H1 (cell line): Measurements from ENCODE around the gene PPP3R2. TPM values are rescaled to one million over a fixed set of nuclear protein-coding genes. Genes with fewer than 3 reads are reported as not detected.

Experiments
- CTCF ChIA-PET: fragments of 300-600 bp; sonication (Branson Sonifier 250); formaldehyde crosslinking; loops from one replicate; lab custom pipeline; 2021; ENCODE audit not compliant: partially characterized antibody; lab: Charles Lee
- POLR2A ChIA-PET: fragments of 300-600 bp; sonication (Branson Sonifier 250); formaldehyde crosslinking; loops from one replicate; lab custom pipeline; 2021; ENCODE audit warnings: inconsistent platforms; ENCODE audit not compliant: partially characterized antibody; lab: Charles Lee
- DNase-seq, 2 experiments: peaks; one replicate each; pipeline versions ENCODE4 v3.0.0 to v3.0.0-alpha.2; 2010 to 2022; ENCODE audit warnings: low spot score in 2 of 2, low read depth in 1 of 2, mixed read lengths in 1 of 2
- FAIRE-seq: peaks from 2 replicates; lab custom pipeline; 2011; peaks lifted over from hg19 to GRCh38; lab: Jason Lieb, UNC
- H2AFZ ChIP-seq: 2 replicates; pipeline ENCODE4 v1.8.1; 2012; ENCODE audit warnings: low read length, inconsistent platforms
- H2AK5ac ChIP-seq: 2 replicates; pipeline ENCODE4 v1.6.1; 2013; ENCODE audit warnings: low read depth, low read length
- H2BK120ac ChIP-seq: replicated peaks from 2 replicates; pipeline ENCODE3; 2013; ENCODE audit warnings: low read depth, low read length, inconsistent platforms
- H2BK12ac ChIP-seq: 2 replicates; pipeline ENCODE4 v1.6.1; 2013; ENCODE audit warnings: low read depth, low read length
- H2BK15ac ChIP-seq: 2 replicates; pipeline ENCODE4 v1.6.1; 2013; ENCODE audit warnings: low read length
- H2BK20ac ChIP-seq: 2 replicates; pipeline ENCODE4 v1.6.1; 2013; ENCODE audit warnings: low read length
- H2BK5ac ChIP-seq: 2 replicates; pipeline ENCODE4 v1.6.1; 2013; ENCODE audit warnings: low read depth, low read length
- H3K14ac ChIP-seq: 2 replicates; pipeline ENCODE4 v1.6.1; 2013; ENCODE audit warnings: inconsistent platforms; ENCODE audit not compliant: insufficient read length
- H3K18ac ChIP-seq: 2 replicates; pipeline ENCODE4 v1.6.1; 2013; ENCODE audit warnings: low read length; ENCODE audit errors: extremely low read depth
- H3K23ac ChIP-seq: 2 replicates; pipeline ENCODE4 v1.6.1; 2013; ENCODE audit warnings: inconsistent platforms; ENCODE audit not compliant: insufficient read length
- H3K23me2 ChIP-seq: 2 replicates; pipeline ENCODE4 v1.6.1; 2013; ENCODE audit warnings: low read depth, low read length
- H3K27ac ChIP-seq: 2 replicates; pipeline ENCODE4 v1.6.1; 2011; ENCODE audit warnings: low read depth, low read length, inconsistent platforms
- H3K27me3 ChIP-seq, 4 experiments: replicated peaks in 1 of 4; 1 replicate in 1 of 4; 2 replicates in 3 of 4; pipeline versions ENCODE4 v1.6.1 to v1.8.1; 2011 to 2013; ENCODE audit warnings: low read length in 3 of 4, mild to moderate bottlenecking in 3 of 4, inconsistent platforms in 2 of 4, mixed read lengths in 2 of 4, moderate library complexity in 1 of 4; ENCODE audit not compliant: control insufficient read depth in 3 of 4, insufficient read depth in 3 of 4; ENCODE audit errors: extremely low read depth in 1 of 4
- H3K36me3 ChIP-seq, 4 experiments: 2 replicates each; pipeline versions ENCODE4 v1.6.1 to v1.8.1; 2011 to 2013; ENCODE audit warnings: mild to moderate bottlenecking in 4 of 4, low read length in 3 of 4, moderate library complexity in 2 of 4, control low read depth in 1 of 4, inconsistent platforms in 1 of 4; ENCODE audit not compliant: insufficient read depth in 4 of 4, control insufficient read depth in 2 of 4
- H3K4ac ChIP-seq: replicated peaks from 2 replicates; pipeline ENCODE3; 2013; ENCODE audit warnings: low read length, low read depth, mixed read lengths, inconsistent platforms; ENCODE audit not compliant: insufficient read length
- H3K4me1 ChIP-seq, 4 experiments: replicated peaks in 1 of 4; 1 replicate in 1 of 4; 2 replicates in 3 of 4; pipeline versions ENCODE4 v1.6.1 to v1.8.1; 2011 to 2013; ENCODE audit warnings: low read length in 3 of 4, inconsistent platforms in 2 of 4, mixed read lengths in 1 of 4; ENCODE audit not compliant: insufficient read depth in 4 of 4, control insufficient read depth in 3 of 4
- H3K4me2 ChIP-seq, 2 experiments: 2 replicates each; pipeline versions ENCODE4 v1.6.1 to v1.8.1; 2011 to 2013; ENCODE audit warnings: low read depth in 2 of 2, low read length in 2 of 2, control low read depth in 1 of 2, inconsistent platforms in 1 of 2, mild to moderate bottlenecking in 1 of 2; ENCODE audit not compliant: insufficient read depth in 1 of 2
- H3K4me3 ChIP-seq, 4 experiments: fragments of 200-600, 300-600 bp in 1 of 4; sonication (generic), shearing (Covaris generic), sonication (Bioruptor Twin) in 1 of 4; 2 replicates each; pipeline versions ENCODE4 v1.5.1 to v1.8.1; 2011 to 2016; ENCODE audit warnings: low read length in 4 of 4, low read depth in 3 of 4, control low read depth in 2 of 4, inconsistent platforms in 2 of 4, mild to moderate bottlenecking in 2 of 4, mixed read lengths in 1 of 4, moderate library complexity in 1 of 4; ENCODE audit not compliant: insufficient read depth in 2 of 4; ENCODE audit errors: extremely low read depth in 1 of 4
- H3K56ac ChIP-seq: replicated peaks from 2 replicates; pipeline ENCODE3; 2013; ENCODE audit warnings: low read depth, mild to moderate bottlenecking, mixed read lengths, low read length, inconsistent platforms; ENCODE audit not compliant: insufficient read length
- H3K79me1 ChIP-seq: 2 replicates; pipeline ENCODE4 v1.6.1; 2013; ENCODE audit warnings: low read depth, low read length, control low read depth
- H3K79me2 ChIP-seq, 2 experiments: 2 replicates each; pipeline versions ENCODE4 v1.6.1 to v1.8.1; 2012 to 2013; ENCODE audit warnings: low read length in 2 of 2, mild to moderate bottlenecking in 2 of 2, inconsistent platforms in 1 of 2; ENCODE audit not compliant: insufficient read depth in 2 of 2, control insufficient read depth in 1 of 2
- H3K9ac ChIP-seq, 4 experiments: replicated peaks in 1 of 4; 1 replicate in 1 of 4; 2 replicates in 3 of 4; pipeline versions ENCODE4 v1.6.1 to v1.8.1; 2011 to 2013; ENCODE audit warnings: low read depth in 3 of 4, low read length in 3 of 4, control low read depth in 2 of 4, mild to moderate bottlenecking in 2 of 4, moderate library complexity in 2 of 4, inconsistent platforms in 1 of 4; ENCODE audit errors: extremely low read depth in 1 of 4
- H3K9me3 ChIP-seq, 2 experiments: 2 replicates each; pipeline versions ENCODE4 v1.6.1 to v1.8.1; 2012 to 2013; ENCODE audit warnings: mild to moderate bottlenecking in 2 of 2, moderate library complexity in 2 of 2, control low read depth in 1 of 2, inconsistent platforms in 1 of 2, low read depth in 1 of 2, low read length in 1 of 2, mixed read lengths in 1 of 2; ENCODE audit not compliant: insufficient read depth in 2 of 2
- H4K20me1 ChIP-seq, 2 experiments: replicated peaks in 1 of 2; 2 replicates each; pipeline versions ENCODE3 to v1.8.1; 2011 to 2013; ENCODE audit warnings: inconsistent platforms in 2 of 2, low read length in 2 of 2, mild to moderate bottlenecking in 1 of 2; ENCODE audit not compliant: insufficient read depth in 2 of 2, control insufficient read depth in 1 of 2
- H4K5ac ChIP-seq: 2 replicates; pipeline ENCODE4 v1.6.1; 2013; ENCODE audit warnings: low read length, low read depth, mixed read lengths, inconsistent platforms; ENCODE audit not compliant: insufficient read length
- H4K8ac ChIP-seq: 2 replicates; pipeline ENCODE4 v1.8.0; 2013; ENCODE audit warnings: mild to moderate bottlenecking, moderate library complexity, low read length, inconsistent platforms; ENCODE audit not compliant: insufficient read depth; ENCODE audit errors: extremely low read depth
- H4K91ac ChIP-seq: replicated peaks from 2 replicates; pipeline ENCODE3; 2013; ENCODE audit warnings: low read length, mixed read lengths, inconsistent platforms; ENCODE audit not compliant: insufficient read length
- ASH2L ChIP-seq: fragments of 200-600, 300-600 bp; sonication (generic); IDR thresholded peaks from one replicate; pipeline ENCODE4 v1.7.1; 2017; ENCODE audit warnings: low read length
- ATF3 ChIP-seq: IDR thresholded peaks from 2 replicates; pipeline ENCODE4 v1.6.1; 2011; ENCODE audit warnings: low read depth, mild to moderate bottlenecking, low read length; ENCODE audit not compliant: insufficient read depth
- EGR1 ChIP-seq: IDR thresholded peaks from 2 replicates; pipeline ENCODE4 v1.6.1; 2011; ENCODE audit warnings: low read depth, low read length, borderline replicate concordance
- JUND ChIP-seq: IDR thresholded peaks from 2 replicates; pipeline ENCODE4 v1.6.1; 2011; ENCODE audit warnings: mild to moderate bottlenecking, improper control_type of control experiment, low read length
- MAX ChIP-seq: IDR thresholded peaks from 2 replicates; pipeline ENCODE4 v1.6.1; 2012; ENCODE audit warnings: inconsistent platforms
- PHF8 ChIP-seq: fragments of 200-600 bp; sonication (generic); conservative IDR thresholded peaks from 2 replicates; pipeline ENCODE4 v1.7.1; 2012; ENCODE audit warnings: low read depth, mild to moderate bottlenecking, inconsistent platforms, low read length, moderate library complexity
- SAP30 ChIP-seq: fragments of 300-600 bp; sonication (generic); IDR thresholded peaks from 2 replicates; pipeline ENCODE4 v1.7.1; 2012; ENCODE audit warnings: low read length, moderate library complexity, mild to moderate bottlenecking, inconsistent platforms; ENCODE audit not compliant: insufficient read depth, insufficient replicate concordance
- SP1 ChIP-seq: IDR thresholded peaks from 2 replicates; pipeline ENCODE4 v1.6.1; 2011; ENCODE audit warnings: low read depth, low read length
- WGBS, 2 experiments: shearing (Covaris generic) in 1 of 2; methylation state at CpG; one replicate each; pipeline versions ENCODE4 v1.1.6 to v1.1.7; 2013 to 2015; ENCODE audit warnings: low lambda C conversion rate in 2 of 2, mixed read lengths in 2 of 2, inconsistent platforms in 1 of 2, low coverage in 1 of 2, missing lambda C conversion rate in 1 of 2; ENCODE audit not compliant: insufficient replicate concordance in 2 of 2, insufficient coverage in 1 of 2, insufficient read length in 1 of 2; ENCODE audit errors: extremely low coverage in 1 of 2, missing lambda C conversion rate in 1 of 2; 5-methylcytosine and 5-hydroxymethylcytosine counted together
- polyA plus RNA-seq, 7 experiments: library from polyadenylated mRNA; depleted of rRNA in 3 of 7; stranded (reverse) in 5 of 7; unstranded in 2 of 7; fragments of >200 nt in 5 of 7; fragments of 200-250 nt in 2 of 7; gene quantifications; 1 replicate in 5 of 7; 2 replicates in 1 of 7; 4 replicates in 1 of 7; pipeline versions ENCODE4 v1.2.1 to v1.2.3, GENCODE V29; 2011 to 2013; ENCODE audit warnings: missing spikeins in 2 of 7, mixed read lengths in 2 of 7
- total RNA-seq: library from RNA; stranded (reverse); fragmentation: NEBNext Ultra II Directional; extraction: Animal tissue kit (Norgen Biotek cat#: 25700); gene quantifications from 2 replicates; pipeline ENCODE4 v1.2.1, GENCODE V29; 2021

Gene PPP3R2
- total and polyA plus RNA-seq, 2 of the 8 experiments (the other 6 are each of a cell fraction or from before 2014, with no cell fraction given) = not detected

DNA sequence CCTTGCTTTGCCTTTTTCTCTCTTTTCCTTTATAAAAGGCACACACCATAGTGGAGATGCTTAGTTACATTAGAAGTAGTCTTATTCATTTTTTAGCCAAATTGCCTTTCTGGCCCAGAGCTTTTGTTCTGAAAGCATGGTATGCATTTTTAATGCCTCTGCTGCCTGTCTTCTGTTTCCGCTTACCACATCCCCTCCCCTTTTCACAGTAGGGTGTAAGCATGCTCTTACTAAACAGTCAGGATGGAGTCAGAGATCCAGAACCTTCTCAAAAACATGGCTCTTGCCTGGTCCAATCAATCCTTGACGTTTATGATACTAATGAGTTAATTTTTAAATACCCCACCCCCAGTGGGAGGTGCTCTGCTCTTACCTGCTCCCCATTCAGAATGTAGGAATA is 22.5 kb downstream of the PPP3R2 start:
- Histone ChIP-seq H3K56ac (no peak overlapping the region), H3K23me2 (no peaks in the 10 kb centered on the region), H3K9me3 (no peaks in the 10 kb centered on the region)
- TF ChIP-seq PHF8 = no peak
- no peak for TF ChIP-seq JUND
- TF ChIP-seq SAP30 = no peak
- TF ChIP-seq EGR1 = no peak
- TF ChIP-seq ATF3 = no peak
- TF ChIP-seq MAX = 0 out of 2 replicates have a peak, but pooled peaks have one; percentile 12
- TF ChIP-seq ASH2L = no peak
- no peak for TF ChIP-seq SP1
- TF ChIP-seq, all 59 proteins: peak for 1
- H4K91ac ChIP-seq = no peak overlapping the region
- H2BK20ac ChIP-seq = no peak overlapping the region
- no peak overlapping the region for H3K9ac ChIP-seq
- WGBS, 2 experiments = 58% methylated on average over 2 of the region's 2 CpGs; no CpG with 5 or more reads in 1 of the 2 experiments
- H3K4me1 ChIP-seq = peaks cover 0 to 16% (median 4%) of the 10 kb centered on the region in 4 experiments; a peak in 3 of 7 replicates
- H2AFZ ChIP-seq = no peak overlapping the region
- no peak for FAIRE-seq
- no peaks in the 10 kb centered on the region for H4K20me1 ChIP-seq
- H2BK120ac ChIP-seq = no peak overlapping the region
- H3K23ac ChIP-seq = no peak overlapping the region
- no peak overlapping the region for H4K5ac ChIP-seq
- H3K36me3 ChIP-seq = peaks cover 0 to 7% (median 2%) of the 10 kb centered on the region in 4 experiments; a peak in 4 of 8 replicates
- no peak for DNase-seq
- POLR2A ChIA-PET = interaction anchor here (1.0 to 1.6 kb wide), 3 partner anchors 11 to 71 kb away, joined by 3 read pairs; no protein-coding TSS in a partner anchor
- 0 out of 4 replicates have a peak overlapping the region, but pooled peaks of 1 of the 2 experiments have one; percentile 1 for H3K4me2 ChIP-seq
- no peak overlapping the region for H3K27ac ChIP-seq
- no peak overlapping the region for H3K4ac ChIP-seq
- no peak overlapping the region for H4K8ac ChIP-seq
- no peak overlapping the region for H3K18ac ChIP-seq
- no peak overlapping the region for H2AK5ac ChIP-seq
- H3K79me2 ChIP-seq = no peaks in the 10 kb centered on the region
- no peaks in the 10 kb centered on the region for H3K27me3 ChIP-seq
- no peak overlapping the region for H2BK12ac ChIP-seq
- no peak overlapping the region for H2BK15ac ChIP-seq
- no peak overlapping the region for H3K4me3 ChIP-seq
- no peaks in the 10 kb centered on the region for H3K79me1 ChIP-seq
- CTCF ChIA-PET = interaction anchor here (1.3 to 1.4 kb wide), 4 partner anchors 32 to 124 kb away, joined by 3 to 5 read pairs (median 3); no protein-coding TSS in a partner anchor
- H3K14ac ChIP-seq = no peak overlapping the region
- no peak overlapping the region for H2BK5ac ChIP-seq
